GM12872 (cell line): ENCODE measurements around the gene UBD.

Experiments used
- TF ChIP-seq, protein P1 (sequence below): IDR thresholded peaks from 3 replicates; pipeline ENCODE4 v1.5.1; 2011; ENCODE audit warnings: low read depth, mild to moderate bottlenecking, low read length, moderate library complexity; ENCODE audit not compliant: insufficient read depth

The UBD gene

GRCh38 chr6:29527564-29527963, 32.0 kb downstream of the UBD start:
- TF ChIP-seq, protein P1, sequence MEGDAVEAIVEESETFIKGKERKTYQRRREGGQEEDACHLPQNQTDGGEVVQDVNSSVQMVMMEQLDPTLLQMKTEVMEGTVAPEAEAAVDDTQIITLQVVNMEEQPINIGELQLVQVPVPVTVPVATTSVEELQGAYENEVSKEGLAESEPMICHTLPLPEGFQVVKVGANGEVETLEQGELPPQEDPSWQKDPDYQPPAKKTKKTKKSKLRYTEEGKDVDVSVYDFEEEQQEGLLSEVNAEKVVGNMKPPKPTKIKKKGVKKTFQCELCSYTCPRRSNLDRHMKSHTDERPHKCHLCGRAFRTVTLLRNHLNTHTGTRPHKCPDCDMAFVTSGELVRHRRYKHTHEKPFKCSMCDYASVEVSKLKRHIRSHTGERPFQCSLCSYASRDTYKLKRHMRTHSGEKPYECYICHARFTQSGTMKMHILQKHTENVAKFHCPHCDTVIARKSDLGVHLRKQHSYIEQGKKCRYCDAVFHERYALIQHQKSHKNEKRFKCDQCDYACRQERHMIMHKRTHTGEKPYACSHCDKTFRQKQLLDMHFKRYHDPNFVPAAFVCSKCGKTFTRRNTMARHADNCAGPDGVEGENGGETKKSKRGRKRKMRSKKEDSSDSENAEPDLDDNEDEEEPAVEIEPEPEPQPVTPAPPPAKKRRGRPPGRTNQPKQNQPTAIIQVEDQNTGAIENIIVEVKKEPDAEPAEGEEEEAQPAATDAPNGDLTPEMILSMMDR, result no peak

- TF ChIP-seq, protein P1, result no peak
Measured at GRCh38 chr6:29527126-29527525, 32.4 kb downstream of the UBD start.

GRCh38 chr6:29525311-29525639, 34.3 kb downstream of the UBD start:
- TF ChIP-seq, protein P1, result no peak

GRCh38 chr6:29524444-29525310, 34.9 kb downstream of the UBD start:
- TF ChIP-seq, protein P1, result no peak

GRCh38 chr6:29524044-29524443, 35.5 kb downstream of the UBD start:
- TF ChIP-seq, protein P1, result no peak

- TF ChIP-seq, protein P1, result no peak
Measured at GRCh38 chr6:29522227-29522626, 37.3 kb downstream of the UBD start.

GRCh38 chr6:29521006-29521680, 38.4 kb downstream of the UBD start:
- TF ChIP-seq, protein P1, result no peak
